Measurements from ENCODE around the gene CX3CR1.

- TF ChIP-seq CTCF (IDR thresholded peaks at IDR 0.05; ENCODE audit: low read depth, low read length, poor library complexity, severe bottlenecking) (no peak), EZH2phosphoT487 (IDR thresholded peaks at IDR 0.05; ENCODE audit: borderline replicate concordance, low read length) (no peak)
Observed at GRCh38 chr3:39230453-39230852, 49.4 kb downstream of the CX3CR1 start.
